Astrocyte (in vitro differentiated cells and primary cell): ENCODE measurements around the gene SNX12.

Source experiments
- CTCF ChIP-seq: IDR thresholded peaks from 2 replicates; pipeline ENCODE4 v1.5.1; 2011; ENCODE audit warnings: low read depth, mild to moderate bottlenecking, inconsistent platforms, low read length, moderate library complexity; ENCODE audit not compliant: insufficient read depth
- EZH2 ChIP-seq: IDR thresholded peaks from 2 replicates; pipeline ENCODE4 v1.6.1; 2012; ENCODE audit warnings: mild to moderate bottlenecking, low read length, inconsistent platforms; ENCODE audit not compliant: insufficient read depth

DNA sequence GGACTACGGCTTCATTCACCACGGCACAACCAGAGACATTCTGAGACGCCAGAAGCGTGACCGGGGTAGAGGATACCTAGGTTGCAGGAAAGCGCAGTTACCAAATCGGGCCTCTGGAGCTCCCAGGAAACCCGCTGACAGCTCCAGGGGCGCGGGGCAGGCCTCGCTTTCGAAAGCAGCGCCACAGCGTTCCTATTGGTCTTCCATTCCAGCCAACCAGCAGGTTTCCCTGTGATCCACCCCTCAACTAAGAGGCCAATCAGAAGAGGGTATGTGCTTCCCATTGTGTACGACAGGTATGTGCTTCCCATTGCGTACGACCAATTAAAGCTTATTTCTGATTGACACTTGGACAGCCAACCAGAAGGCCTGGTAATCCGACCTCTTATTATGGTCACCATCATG lies 14.9 kb downstream of the SNX12 start:
- no peak for TF ChIP-seq CTCF
- no peak for TF ChIP-seq EZH2
